VCaP (cell line): ENCODE data around the gene TAOK2.

Source experiments
- H3K27ac ChIP-seq: fragments of 450-650 bp; 2 replicates; pipeline ENCODE4 v1.5.1; 2017
- TF ChIP-seq, protein P1 (sequence below): fragments of 450-650 bp; conservative IDR thresholded peaks from 2 replicates; pipeline ENCODE4 v1.5.1; 2017; ENCODE audit warnings: mild to moderate bottlenecking, moderate library complexity

TAOK2 gene

DNA sequence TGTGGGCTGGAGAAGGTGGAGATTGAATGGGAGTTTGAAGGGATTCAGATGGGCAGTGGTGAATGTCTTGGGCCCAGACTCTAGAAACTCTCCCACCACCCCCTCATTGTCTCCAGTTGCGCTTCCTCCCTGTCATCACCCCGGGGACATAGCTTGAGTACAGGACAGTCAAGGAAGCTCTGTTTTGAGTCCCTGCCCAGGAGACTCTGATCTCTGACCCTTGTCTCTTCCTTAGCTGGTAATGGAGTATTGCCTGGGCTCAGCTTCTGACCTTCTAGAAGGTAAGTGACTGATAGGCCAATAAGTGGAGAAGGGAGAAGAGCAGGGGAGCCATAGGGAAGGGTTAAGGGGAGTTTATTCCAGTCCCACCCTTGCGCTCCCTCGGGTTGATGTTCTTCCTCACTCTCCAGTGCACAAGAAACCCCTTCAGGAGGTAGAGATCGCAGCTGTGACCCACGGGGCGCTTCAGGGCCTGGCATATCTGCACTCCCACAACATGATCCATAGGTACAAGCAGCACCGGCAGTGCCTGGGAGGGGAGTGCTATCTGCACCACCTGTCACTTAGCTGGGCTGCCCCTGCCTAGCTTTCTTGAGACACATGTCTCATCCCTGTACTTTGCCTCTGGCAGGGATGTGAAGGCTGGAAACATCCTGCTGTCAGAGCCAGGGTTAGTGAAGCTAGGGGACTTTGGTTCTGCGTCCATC is 5.0 kb downstream of the TAOK2 start:
- H3K27ac ChIP-seq, result no peak overlapping the region
- TF ChIP-seq, protein P1, sequence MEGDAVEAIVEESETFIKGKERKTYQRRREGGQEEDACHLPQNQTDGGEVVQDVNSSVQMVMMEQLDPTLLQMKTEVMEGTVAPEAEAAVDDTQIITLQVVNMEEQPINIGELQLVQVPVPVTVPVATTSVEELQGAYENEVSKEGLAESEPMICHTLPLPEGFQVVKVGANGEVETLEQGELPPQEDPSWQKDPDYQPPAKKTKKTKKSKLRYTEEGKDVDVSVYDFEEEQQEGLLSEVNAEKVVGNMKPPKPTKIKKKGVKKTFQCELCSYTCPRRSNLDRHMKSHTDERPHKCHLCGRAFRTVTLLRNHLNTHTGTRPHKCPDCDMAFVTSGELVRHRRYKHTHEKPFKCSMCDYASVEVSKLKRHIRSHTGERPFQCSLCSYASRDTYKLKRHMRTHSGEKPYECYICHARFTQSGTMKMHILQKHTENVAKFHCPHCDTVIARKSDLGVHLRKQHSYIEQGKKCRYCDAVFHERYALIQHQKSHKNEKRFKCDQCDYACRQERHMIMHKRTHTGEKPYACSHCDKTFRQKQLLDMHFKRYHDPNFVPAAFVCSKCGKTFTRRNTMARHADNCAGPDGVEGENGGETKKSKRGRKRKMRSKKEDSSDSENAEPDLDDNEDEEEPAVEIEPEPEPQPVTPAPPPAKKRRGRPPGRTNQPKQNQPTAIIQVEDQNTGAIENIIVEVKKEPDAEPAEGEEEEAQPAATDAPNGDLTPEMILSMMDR, result no peak

DNA sequence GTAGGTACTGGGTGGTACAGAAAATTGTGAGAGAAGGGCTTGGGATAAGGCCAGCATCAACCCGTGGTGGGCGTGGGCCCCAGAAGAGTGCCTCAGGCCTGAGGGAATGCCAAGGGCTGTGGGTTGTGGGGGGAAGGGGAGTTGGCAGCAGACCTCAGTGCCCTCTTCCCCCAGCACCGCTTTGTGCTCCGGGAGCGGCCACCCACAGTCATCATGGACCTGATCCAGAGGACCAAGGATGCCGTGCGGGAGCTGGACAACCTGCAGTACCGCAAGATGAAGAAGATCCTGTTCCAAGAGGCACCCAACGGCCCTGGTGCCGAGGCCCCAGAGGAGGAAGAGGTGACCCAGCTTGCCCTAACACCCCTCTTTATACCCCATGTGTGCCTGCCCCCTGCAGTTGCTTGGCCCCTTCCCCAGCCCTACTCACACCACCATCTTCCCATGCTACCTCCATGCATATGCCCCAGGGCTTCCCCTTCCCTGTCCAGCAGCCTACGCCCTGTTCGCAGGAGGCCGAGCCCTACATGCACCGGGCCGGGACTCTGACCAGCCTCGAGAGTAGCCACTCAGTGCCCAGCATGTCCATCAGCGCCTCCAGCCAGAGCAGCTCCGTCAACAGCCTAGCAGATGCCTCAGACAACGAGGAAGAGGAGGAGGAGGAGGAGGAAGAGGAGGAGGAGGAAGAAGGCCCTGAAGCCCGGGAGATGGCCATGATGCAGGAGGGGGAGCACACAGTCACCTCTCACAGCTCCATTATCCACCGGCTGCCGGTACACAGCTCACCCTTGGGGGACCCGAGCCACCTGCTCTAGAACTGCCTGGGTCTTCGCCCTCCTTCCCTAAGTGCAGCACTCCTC is 9.1 kb downstream of the TAOK2 start:
- TF ChIP-seq, protein P1, result no peak
- H3K27ac ChIP-seq, result no peak overlapping the region

DNA sequence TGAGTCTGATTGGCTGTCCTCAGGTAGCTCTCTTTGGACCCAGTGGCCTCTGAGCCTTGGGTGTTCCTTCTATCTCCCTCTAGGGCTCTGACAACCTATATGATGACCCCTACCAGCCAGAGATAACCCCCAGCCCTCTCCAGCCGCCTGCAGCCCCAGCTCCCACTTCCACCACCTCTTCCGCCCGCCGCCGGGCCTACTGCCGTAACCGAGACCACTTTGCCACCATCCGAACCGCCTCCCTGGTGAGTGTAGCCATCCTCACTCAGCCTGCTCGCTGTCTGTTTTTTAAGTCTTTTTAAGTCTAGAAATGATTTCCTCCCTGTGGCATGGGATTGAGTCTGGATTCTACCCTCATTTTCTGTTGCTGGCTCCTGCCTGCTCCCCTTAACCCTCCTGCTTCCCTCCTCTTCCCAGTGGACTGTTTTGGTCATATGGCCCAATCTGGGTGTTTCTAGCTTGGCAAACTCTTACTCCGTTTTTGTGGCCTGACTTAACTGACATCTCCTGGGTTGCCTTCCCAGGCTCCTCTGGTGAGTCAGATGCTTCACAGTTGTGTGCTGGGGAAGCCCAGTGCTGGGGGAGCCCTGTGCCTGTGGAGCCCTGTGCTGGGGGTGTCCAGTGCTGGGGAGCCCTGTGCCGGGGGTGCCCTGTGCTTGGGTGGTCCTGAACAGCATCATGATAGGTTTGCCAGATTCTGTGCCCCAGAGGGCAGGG is 9.9 kb downstream of the TAOK2 start:
- TF ChIP-seq, protein P1, result no peak
- no peak overlapping the region for H3K27ac ChIP-seq

DNA sequence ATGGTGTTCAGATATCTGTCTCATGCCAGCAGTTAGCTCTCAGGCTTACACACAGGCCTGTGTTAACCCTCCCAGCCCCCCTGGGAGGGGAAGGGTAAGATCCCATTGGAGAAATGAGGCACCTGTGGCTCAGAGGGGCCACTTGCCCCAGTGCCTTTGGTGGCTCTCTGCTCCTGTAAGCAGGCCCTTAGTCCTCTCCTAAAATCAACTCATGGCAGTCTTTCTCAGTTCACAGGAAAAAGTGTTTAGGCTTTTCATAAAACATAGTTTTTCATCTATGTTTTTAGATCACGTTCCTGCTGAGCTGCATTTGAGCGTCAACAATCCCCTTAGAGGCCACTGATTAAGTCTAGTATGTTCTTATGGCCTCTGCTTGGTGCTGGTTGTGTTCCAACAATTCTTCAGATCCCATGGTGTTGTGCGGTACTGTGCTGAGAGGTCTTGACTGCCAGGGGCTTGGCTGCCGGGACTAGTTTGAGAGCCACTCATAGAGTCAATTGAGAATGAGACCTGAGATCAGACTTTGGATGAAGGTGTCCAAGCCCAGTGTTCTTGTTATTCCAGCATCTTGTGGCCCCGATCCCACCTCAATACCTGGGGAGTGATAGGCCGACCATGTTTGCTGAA is 10.6 kb downstream of the TAOK2 start:
- TF ChIP-seq, protein P1, result no peak
- no peak overlapping the region for H3K27ac ChIP-seq

DNA sequence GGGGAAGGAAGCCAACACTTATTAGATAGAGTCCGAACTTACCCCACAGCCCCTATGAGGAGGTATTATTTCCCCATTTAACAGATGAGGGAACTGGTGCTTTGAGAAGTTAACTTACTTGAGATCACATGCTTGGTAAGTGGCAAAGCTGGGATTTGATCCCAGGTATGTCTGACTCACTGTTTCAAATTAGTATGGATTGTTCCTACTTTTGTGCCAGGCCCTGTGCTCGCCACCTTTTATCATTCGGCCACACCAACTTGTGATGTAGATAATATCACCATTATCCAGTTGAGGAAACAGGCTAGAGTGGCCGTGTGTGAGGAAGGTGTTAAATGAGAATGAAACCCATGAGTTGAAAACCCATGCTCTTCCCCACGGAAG is 11.1 kb downstream of the TAOK2 start:
- TF ChIP-seq, protein P1, result no peak
- no peak overlapping the region for H3K27ac ChIP-seq

DNA sequence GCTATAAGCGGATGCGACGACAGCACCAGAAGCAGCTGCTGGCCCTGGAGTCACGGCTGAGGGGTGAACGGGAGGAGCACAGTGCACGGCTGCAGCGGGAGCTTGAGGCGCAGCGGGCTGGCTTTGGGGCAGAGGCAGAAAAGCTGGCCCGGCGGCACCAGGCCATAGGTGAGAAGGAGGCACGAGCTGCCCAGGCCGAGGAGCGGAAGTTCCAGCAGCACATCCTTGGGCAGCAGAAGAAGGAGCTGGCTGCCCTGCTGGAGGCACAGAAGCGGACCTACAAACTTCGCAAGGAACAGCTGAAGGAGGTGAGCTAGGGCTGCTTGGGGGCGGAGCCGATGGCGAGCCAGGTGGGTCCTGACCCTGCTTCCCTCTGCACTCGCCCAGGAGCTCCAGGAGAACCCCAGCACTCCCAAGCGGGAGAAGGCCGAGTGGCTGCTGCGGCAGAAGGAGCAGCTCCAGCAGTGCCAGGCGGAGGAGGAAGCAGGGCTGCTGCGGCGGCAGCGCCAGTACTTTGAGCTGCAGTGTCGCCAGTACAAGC is 11.7 kb downstream of the TAOK2 start:
- TF ChIP-seq, protein P1, result no peak
- H3K27ac ChIP-seq, result no peak overlapping the region

DNA sequence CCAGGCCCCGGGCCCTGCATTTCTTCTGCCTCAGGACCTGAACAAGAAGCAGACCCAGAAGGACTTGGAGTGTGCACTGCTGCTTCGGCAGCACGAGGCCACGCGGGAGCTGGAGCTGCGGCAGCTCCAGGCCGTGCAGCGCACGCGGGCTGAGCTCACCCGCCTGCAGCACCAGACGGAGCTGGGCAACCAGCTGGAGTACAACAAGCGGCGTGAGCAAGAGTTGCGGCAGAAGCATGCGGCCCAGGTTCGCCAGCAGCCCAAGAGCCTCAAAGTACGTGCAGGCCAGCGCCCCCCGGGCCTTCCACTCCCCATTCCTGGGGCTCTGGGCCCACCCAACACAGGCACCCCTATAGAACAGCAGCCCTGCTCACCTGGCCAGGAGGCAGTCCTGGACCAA is 12.6 kb downstream of the TAOK2 start:
- H3K27ac ChIP-seq, result no peak overlapping the region
- TF ChIP-seq, protein P1, result no peak
